ENCODE results near the gene CEP97.
"Not testable (repeated sequence)": the region's sequence is repeated elsewhere in the genome, so short reads cannot be mapped to it uniquely, and the experiment has no call there.

CEP97 gene

DNA sequence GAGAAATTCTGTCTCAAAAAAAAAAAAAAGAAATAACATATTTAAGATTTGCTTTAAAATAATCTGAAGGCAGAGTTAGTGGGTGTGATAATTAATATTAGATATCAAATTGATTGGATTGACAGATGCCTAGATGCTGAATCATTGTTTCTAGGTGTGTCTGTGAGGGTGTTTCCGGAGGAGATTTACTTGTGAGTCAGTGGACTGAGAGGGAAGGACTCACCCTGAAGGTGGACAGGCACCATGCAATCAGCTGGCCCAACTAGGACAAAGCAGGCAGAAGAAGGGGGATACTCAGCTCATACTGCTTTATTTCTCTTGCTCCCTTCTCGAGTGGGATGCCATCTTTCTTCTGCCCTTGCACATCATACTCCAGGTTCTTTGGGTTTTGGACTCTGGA is 21.2 kb upstream of the CEP97 start:
- no peak for DNase-seq (ENCODE audit: low read depth)

DNA sequence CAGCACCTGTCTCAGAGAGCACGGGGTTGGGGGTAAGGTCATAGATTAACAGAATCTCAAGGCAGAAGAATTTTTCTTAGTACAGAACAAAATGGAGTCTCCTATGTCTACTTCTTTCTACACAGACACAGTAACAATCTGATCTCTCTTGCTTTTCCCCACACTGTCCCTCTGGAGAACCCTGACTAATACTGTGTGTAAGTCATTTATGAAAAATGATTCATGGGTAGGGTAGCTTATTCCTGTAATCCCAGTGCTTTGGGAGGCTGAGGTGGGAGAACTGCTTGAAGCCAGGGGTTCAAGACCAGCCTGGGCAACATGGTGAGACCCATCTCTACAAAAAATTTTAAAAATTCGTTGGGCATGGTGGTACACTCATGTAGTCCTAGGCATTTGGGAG is 19.8 kb upstream of the CEP97 start:
- DNase-seq (ENCODE audit: low read depth) = not testable (repeated sequence)

DNA sequence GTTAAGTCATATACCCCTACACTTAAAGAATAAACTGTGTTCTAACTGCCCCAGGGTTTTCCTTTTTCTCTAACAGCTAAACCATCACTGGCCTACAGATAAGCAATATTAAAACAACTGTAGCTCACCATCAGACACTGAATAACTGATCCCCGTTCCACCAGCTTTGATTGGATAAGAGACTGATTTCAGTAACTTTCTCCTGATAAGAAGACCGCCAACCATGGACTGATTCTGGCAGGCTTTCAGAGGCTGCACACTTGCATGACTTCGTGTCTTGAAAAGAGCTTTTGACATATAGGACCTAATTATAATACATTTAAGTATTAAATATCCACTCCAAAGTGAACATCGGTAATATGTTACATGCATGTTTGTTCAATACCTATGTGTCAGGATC is 15.3 kb upstream of the CEP97 start:
- DNase-seq (ENCODE audit: low read depth) = no peak

GRCh38 chr3:101718455-101718854 is 6.0 kb upstream of the CEP97 start:
- DNase-seq (ENCODE audit: low read depth) = no peak

GRCh38 chr3:101719604-101720185 is 4.7 kb upstream of the CEP97 start:
- DNase-seq (ENCODE audit: low read depth) = no peak

GRCh38 chr3:101720851-101721840 is 3.3 kb upstream of the CEP97 start:
- DNase-seq (ENCODE audit: low read depth) = no peak

GRCh38 chr3:101722394-101723173 is 1.8 kb upstream of the CEP97 start:
- DNase-seq (ENCODE audit: low read depth) = no peak

DNA sequence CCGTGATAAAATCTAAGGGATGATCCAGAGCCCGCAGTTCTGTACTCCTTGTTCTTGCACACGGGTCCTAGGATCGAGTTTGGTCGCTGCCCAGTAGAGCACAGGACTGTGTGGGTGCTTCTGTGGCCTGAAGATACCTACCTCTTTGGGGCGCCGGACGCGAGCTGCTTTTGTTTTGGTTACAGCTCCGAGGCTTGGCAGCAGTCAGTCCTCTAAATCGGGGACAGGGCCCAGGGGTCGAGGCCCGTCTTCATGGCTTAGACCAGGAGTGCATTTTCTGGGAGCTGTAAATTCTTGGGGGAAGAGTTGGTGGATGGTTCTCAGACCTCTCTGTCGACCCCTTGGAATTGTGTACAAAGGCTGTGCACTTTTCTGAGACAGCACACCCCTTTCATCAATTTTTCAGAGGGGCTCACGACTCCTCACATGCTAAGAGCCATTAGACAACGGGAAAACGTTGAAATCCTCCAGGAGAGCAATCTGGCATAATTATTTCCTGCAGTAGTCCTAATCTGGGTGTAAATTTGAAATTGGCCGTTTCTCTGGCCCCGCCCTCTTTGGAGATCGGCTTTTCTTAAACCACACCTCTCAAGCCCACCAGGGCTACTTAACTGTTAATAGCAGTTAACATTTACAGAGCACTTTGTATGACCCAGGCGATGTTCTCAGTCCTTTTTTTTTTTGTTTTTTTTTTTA is 928 bp downstream of the CEP97 start:
- DNase-seq (ENCODE audit: low read depth) = no peak

DNA sequence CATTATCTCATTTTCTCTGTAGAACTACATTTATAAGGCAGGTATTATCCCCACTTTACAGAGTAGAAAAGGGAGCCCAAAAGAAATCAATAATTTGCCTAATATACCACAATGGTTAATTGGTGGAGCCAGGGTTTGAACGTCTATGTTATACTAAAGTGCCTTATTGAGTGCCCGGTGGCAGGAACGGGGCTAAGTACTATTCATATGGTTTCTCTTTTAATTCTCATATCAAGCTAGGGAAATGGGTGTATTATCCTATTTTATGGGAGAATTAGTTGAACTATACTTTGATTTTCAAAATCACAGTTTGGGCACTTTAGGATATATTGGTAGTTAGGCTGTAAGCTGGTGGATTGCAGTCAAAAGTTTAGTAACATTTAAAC is 1.5 kb downstream of the CEP97 start:
- DNase-seq (ENCODE audit: low read depth) = no peak

GRCh38 chr3:101729586-101729985 is 5.2 kb downstream of the CEP97 start:
- no peak for DNase-seq (ENCODE audit: low read depth)

DNA sequence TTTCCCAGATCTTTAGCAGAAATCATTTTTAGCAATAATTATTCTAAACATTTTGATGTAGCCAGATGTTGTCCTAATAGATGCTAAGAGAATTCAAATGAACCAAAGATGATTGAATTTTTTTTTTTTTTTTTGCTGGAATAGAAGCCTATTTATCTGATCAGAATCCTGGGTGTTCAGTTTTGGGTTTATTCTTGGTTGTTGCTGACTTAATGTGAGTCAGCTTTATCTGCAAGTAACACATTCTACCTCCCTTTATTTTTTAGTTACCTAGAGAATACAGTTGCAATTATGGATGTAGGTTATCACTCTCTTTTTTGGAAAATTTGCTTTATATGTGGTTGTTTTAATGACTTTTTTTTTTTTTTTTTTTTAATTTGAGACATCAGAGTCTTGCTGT is 6.4 kb downstream of the CEP97 start:
- DNase-seq (ENCODE audit: low read depth) = no peak

- DNase-seq (ENCODE audit: low read depth) = no peak
Observed at GRCh38 chr3:101732240-101732641, 7.8 kb downstream of the CEP97 start.

DNA sequence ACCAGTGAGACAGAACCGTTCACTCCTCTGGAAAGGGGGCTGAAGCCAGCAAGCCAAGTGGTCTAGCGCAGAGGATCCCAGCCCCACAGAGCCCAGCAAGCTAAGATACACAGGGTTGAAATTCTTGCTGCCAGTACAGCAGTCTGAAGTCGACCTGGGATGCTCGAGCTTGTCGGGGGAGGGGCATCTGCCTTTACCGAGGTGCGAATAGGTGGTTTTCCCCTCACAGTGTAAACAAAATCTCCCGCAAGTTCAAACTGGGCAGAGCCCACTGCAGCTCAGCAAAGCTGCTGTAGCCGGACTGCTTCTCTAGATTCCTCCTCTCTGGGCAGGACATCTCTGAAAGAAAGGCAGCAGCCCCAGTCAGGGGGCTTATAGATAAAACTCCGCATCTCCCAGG is 11.4 kb downstream of the CEP97 start:
- no peak for DNase-seq (ENCODE audit: low read depth)

DNA sequence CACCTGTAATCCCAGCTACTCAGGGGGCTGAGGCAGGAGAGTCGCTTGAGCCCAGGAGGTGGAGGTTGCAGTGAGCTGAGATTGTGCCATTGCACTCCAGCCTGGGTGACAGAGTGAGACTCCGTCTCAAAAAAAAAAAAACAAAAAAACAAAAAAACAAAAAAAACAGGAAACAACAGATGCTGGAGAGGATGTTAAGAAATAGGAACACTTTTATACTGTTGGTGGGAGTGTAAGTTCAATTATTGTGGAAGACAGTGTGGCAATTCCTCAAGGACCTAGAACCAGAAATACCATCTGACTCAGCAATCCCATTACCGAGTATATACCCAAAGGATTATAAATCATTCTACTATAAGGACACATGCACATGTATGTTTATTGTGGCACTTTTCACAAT is 17.5 kb downstream of the CEP97 start:
- DNase-seq (ENCODE audit: low read depth) = not testable (repeated sequence)

- DNase-seq (ENCODE audit: low read depth) = no peak
Observed at GRCh38 chr3:101744811-101745210, 20.4 kb downstream of the CEP97 start.

DNA sequence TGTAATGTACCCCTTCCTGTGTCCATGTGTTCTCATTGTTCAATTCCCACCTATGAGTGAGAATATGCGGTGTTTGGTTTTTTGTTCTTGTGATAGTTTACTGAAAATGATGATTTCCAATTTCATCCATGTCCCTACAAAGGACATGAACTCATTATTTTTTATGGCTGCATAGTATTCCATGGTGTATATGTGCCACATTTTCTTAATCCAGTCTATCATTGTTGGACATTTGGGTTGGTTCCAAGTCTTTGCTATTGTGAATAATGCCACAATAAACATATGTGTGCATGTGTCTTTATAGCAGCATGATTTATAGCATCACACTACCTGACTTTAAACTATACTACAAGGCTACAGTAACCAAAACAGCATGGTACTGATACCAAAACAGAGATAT is 21.5 kb downstream of the CEP97 start:
- not testable (repeated sequence) for DNase-seq (ENCODE audit: low read depth)

- DNase-seq (ENCODE audit: low read depth) = not testable (repeated sequence)
Observed at GRCh38 chr3:101753386-101754113, 29.1 kb downstream of the CEP97 start.

- no peak for DNase-seq (ENCODE audit: low read depth)
Observed at GRCh38 chr3:101758224-101758623, 33.8 kb downstream of the CEP97 start.

DNA sequence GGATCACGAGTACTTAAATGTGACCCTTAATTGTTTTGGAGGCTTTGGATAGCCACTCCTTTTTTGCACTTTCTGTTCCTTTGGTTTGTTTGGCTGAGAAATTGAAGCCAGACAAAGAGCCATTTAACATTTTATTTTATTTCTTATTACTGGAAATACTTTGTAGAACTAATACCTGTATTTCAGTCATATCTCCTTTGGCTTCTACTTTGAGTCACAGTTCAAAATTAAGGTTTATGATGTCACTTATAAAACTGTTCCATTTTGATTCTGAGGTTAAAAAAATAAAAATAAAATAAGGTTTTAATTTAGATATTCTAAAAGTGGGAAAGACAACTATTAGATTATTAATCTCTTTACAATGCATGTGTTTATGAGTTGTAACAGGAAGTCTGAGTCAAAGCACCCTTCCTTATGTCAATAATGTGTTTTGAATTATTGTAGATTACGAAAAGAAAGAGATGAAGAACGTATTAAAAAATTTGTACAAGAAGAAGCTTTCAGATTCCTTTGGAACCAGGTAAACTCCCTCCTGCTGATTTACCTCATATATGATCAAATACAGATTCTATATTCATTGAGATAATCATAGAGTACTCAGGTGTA is 37.7 kb downstream of the CEP97 start:
- DNase-seq (ENCODE audit: low read depth) = no peak

- not testable (repeated sequence) for DNase-seq (ENCODE audit: low read depth)
Observed at GRCh38 chr3:101777745-101778281, 53.4 kb downstream of the CEP97 start.

Data from stimulated activated CD8-positive, alpha-beta memory T cell treated with anti-CD3 and anti-CD28 coated beads, Interleukin-12 subunit alpha, Interleukin-12 subunit beta, amount 100 ng/mL, for 4 hours (primary cell).